Activated T-cell treated with anti-CD3 and anti-CD28 coated beads, Interleukin-2, amount 50 U/mL, for 1 hour (primary cell): ENCODE measurements around the gene NSUN2.

ENCODE experiments used
- DNase-seq: peaks from one replicate; pipeline ENCODE4 v3.0.0-alpha.2; 2020

The NSUN2 gene

DNA sequence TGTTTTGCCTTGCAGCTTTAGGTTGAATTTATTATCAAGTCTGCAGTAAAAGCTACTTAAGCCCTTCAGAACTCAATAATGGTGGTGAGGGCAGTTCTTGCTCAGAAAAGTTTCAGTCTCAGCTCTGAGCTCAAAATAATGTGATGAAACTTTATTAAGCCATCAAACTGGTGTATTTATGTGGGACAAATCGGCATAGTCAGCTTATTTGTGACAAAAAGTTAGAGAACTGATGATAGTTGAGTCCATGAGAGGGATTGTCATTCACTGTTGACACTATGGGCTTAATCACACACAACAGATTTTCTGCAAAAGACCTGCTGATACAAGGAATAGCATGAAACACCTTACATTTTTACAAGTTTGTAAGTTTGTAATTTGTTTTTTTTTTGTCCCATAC is 9.8 kb upstream of the NSUN2 start:
- no peak for DNase-seq

DNA sequence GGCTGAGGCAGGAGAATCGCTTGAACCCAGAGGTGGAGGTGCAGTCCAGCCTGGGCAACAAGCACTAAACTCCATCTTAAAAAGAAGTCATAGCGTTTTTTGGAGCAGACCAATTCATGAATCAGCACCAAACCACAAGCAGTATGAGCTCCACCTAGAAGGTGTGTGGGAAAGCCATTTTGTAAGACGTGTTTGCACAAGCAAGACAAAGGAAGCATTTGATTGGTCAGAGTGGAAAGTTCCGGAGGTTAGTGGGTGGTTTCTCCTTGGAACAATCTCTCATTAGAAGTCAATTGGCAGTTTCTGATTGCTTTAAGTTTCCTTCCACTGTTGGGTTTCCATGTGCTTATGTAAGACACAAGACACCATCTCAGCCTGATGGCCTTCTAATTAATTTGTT is 5.4 kb upstream of the NSUN2 start:
- DNase-seq = no peak

DNA sequence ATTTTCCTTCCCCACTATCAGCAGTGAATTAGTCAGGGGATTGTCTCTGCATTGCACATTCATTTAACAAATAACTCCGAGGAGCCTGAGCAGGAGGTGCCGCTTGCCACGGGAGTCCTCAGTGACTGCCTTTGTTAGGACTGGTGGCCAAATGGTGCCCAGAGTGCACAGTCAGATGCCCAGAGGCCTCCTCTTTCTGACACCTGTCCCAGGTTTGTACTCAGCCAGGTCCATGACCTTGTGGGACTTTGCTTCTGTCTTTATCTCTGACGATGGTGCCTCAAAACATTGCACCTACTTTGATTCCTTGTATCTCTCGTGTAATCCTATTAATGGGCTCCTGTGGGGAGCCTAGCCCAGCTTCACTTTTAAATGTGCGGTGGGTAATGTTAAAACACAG is 4.7 kb upstream of the NSUN2 start:
- no peak for DNase-seq

DNA sequence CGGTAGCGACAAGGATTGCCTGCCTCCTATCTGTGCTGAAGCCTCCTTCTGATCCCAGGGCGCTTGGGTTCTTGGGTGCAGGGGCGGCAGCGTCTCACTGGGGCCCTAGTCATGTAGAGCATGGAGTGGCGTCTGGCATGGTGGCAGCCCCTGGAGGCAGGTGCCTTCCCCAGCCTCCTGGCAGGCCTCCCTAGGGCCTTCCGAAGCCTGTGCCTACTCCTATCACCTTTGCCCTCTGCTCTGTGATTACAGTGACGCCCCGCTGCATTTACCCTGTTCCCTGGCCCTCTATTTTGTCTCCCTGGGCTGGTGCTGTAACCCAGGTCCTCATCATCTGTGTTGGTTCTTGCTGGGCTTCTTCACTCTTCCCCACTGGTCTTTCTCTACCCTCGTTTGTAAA is 4.2 kb upstream of the NSUN2 start:
- no peak for DNase-seq

DNA sequence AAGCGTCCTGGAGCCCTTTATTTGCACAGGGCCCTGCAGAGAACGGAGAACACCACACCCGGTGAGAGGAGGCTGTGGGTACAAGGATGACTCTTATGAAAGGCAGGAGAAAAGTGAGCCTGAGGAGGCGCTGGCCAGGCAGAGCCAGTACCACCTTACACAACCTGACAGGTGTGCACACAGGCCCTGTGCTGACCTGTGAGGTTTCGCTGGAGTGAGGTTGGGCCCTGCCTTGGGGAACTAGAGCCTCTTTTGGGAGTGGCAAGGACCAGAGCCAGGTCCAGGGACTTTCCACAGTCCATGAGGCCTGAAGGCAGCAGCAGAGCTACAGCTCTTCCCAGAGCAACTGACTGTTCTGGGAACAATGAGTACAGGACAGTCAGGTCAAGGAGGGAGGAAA is 3.4 kb upstream of the NSUN2 start:
- no peak for DNase-seq

DNA sequence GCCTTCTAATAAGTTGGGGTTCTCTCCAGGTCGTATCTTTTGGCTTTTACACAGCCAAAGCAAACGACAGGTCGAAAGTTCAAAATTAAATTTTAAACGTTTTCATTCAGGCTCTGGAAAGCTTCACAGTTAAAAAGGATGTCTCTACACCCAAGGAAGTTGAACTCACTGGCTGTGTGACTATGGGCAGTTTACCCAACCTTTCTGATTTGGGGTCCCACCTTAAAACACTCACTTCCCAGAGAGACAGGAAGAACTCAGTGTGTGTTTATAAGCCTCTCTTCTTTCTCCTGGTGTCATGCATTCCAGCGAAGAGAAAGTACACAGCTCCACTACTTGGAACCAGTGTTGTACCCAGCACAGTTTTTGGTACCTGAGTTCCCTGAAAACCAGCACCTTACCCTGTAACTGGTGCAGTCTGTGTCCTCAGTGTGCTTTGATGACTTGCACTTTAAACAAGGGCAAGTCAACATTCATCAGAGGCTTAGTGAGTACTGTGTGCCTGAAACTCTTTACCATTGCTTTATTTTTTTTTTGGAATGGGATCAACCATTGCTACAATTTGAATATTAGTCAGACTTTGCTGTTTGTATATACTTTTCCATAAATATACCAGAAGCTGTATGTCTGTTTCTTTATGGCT is 2.1 kb upstream of the NSUN2 start:
- no peak for DNase-seq

DNA sequence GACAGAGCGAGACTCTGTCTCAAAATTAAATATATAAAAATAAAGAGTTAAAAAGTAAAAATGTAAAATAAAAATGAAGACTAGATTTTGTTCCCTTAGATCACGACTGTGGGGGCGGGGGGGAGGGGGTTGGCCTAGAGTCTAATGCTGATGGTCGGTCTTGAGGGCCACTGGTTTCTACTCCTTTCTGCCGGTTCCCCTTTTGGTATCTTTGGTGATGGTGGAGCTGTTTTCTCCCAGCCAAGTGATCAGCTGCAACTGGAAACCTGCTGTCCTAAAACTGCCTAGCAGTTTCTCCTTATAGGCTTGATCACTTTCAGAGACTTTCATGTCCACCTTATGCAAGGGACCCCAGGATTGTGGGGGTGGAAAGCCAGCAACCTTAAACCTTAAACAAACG is 1.5 kb upstream of the NSUN2 start:
- no peak for DNase-seq

DNA sequence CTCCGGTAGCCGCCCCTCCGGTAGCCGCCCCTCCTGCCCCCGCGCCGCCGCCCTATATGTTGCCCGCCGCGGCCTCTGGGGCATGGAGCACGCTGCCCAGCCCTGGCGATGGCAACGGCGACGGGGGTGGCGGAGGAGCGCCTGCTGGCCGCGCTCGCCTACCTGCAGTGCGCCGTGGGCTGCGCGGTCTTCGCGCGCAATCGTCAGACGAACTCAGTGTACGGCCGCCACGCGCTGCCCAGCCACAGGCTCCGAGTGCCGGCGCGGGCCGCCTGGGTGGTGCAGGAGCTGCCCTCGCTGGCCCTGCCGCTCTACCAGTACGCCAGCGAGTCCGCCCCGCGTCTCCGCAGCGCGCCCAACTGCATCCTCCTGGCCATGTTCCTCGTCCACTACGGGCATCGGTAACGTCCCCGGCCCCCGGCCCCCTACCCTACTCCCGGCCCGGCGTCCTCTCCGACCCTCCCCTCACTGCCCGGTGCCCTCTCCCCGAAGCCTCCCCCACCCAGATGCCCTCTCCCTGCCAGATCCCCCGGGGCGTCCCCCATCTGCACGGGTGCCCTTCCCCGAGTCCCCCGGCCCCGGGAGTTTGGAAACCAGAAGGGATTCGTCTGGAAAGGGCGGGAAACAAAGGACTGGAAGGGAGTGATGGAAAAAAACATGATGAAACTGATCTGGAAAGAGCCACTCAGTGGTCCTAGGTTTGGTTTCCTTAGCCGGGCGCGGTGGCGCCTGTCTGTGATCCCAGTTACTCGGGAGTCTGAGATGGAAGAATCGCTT is 813 bp upstream of the NSUN2 start:
- no peak for DNase-seq

DNA sequence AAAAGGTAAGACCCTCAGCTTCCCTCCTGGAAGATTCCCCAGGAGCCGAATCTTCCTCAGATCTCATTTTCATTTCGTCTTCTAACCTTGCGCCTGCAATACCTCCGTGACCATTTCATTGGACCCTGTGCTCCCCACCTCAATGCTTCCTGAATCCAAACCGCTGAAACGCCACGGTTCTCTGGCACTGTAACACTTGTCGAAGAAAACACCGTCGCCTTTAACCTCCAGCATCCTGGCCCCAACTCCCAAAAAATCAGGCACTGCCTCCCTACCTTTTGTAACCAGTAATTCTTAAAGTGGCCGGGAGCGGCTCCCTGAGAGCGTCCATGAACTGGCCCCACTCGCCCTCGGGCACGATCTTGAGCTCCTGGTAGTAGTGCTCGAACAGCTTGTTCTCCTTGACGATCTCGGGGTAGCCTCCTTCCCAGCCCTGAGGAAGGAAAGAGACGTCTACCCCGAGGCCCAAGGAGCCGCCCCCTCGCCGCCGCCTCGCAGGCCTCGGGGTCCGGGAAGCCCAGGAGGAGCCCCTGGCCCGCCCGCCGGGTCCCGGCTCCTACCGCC is 438 bp downstream of the NSUN2 start:
- DNase-seq = no peak

DNA sequence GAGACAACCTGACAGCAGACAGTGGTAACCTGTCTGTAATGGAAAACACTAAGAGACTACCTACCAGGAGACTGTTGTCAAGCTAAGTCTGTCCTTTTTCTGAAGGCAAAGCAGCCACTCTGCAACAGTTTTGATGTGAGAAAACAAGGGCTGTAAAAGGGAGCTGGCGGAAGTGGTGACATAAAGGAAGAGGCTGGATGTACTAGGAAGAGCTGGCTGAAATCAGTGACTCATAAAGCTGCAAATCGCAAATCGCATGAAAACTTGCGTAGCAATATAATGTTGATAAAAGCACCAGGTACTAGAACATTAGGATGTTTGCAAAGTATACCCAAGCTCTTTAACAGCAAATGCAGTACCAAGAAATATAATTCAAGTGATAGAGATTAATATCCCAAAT is 1.4 kb downstream of the NSUN2 start:
- no peak for DNase-seq

DNA sequence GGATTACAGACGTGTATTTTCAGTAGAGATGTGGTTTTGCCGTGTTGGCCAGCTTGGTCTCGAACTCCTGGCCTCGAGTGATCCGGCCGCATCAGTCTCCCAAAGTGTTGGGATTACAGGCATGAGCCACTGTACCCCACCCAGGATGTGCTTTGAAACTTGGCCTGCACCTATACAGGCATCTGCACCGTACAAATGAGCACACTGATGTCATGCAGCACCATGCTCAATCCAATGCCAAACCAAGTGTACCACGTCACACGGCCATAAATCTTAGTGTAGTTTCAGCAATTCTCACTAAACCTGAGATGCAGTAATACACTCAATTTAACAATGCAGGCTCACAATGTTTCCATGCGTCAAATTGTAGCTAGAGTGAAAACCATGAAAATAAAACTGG is 6.3 kb downstream of the NSUN2 start:
- DNase-seq = no peak

DNA sequence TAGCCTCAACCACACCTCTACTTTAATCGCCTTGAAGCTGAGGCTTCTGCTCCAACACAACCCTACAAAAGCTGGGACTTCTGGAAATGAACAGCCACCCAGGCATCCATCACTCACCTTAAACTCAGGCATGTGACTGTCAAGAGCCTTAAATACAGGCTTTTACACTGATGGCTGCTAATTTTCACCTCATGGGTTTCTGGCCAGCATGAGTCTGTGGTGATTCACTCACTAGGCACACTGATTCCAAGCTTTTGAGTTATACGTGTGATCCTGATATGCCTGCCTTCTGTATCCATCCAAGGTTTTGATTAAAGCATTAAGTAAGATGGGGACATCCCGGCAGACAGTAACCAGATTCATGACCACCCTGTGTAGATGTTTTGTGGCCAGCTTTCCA is 8.9 kb downstream of the NSUN2 start:
- no peak for DNase-seq

DNA sequence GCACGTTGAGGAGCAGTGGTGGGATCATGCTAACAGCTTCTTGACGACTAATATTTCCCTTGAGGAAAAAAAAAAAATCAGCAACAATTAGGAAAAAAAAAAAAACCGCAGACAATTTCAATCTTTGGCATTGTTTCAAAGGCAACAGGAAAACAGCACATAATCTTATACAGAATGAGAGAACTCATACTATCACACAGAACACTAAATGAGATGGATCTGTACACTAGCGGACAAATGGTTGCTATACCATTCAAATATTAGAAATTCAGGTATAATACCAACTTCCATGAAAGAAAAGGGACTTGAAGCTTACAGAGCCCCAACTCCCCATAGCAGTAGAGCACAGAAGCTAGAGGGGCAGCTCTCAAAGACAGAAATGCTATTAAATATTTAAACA is 9.6 kb downstream of the NSUN2 start:
- DNase-seq = no peak

DNA sequence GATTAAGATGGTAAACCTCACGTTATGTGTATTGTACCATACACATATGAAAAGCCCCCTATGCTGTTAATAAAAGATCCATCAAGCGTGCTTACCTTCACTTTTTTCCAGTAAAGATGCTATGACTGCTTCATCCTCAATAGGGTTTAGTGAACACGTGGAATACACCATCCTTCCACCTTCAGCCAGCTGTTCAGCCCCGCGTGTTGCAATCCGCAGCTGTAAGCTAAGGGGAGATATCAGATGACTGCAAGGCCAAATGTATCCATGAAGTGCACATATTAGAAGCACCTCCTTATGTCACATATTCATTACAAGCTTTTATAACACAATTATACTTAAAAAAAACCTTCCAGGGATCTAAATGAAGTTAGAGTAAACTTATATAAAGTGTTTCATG is 16.2 kb downstream of the NSUN2 start:
- DNase-seq = no peak

DNA sequence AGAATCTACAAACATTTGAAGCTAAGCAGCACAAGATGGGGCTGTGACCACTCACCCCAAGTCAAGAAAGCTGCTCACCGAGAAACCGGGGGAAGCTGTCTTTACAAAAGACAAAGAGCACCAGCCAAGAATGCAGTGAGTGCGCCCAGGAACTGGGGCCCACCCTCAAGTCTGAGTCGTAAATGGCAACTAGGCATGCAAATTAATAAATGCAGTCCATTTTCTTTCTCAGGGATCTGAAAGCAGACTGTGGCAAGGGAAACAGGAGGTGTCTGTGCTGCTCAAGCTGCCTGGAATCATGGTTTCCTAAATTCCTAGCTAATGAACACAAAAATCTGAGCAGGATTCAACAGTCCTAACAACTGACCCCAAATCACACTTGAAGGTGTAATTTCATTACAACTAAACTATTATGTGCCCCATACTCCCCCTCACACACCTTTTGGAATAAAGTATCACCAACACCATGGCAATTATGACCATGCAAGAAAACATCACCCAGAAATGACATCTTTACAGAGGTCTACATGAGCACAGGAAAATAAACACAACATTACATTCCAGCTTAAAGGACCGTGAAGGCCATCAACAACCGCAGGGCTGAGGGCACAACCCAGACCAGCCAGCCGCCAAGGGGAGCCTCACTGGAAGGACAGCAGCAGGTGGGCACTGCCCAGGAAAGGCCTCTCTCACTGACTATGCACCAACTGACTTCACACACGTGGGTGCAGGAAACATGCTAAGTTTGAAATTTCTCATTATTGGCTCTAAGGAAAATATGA is 17.6 kb downstream of the NSUN2 start:
- no peak for DNase-seq

DNA sequence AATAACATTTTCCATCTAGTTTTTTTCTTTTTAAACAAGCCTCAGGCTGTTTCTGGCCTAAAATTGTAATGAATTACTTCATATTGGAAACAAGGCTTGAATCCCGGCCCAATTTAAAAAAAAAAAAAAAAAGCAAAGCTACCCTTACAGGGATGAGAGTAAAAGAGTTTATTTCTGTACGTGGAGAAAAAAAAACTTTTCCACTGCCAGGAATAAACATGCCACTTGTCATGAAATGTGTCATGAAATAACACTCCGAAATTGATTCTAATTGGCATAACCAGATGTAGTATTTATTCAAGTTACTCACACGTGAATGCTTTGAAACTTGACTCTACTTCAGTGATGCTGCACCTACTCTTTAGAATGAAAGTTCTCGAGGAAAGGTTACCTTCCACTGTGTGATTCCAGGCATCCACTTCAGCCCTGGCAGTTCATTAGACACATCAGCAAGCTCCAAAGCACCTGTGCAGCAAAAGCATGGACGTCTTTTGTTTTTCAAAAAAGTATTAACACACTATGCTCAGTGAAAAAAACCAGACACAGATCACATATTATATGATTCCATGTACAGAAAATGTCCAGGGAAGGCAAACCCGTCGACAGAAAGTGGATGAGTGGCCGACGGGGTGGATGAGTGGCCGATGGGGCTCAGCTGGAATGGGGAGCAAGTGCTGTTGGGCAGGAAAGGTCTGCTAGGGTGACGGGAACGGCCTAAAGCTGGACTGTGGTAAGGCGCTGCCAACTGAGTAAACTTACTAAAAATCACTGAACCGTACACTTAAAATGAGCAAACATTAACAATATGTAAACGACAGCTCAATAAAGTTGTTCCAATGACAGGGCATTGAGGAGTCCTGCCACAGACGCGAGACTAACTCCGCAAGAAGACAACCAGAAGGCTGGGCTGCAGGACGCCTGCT is 21.2 kb downstream of the NSUN2 start:
- no peak for DNase-seq

DNA sequence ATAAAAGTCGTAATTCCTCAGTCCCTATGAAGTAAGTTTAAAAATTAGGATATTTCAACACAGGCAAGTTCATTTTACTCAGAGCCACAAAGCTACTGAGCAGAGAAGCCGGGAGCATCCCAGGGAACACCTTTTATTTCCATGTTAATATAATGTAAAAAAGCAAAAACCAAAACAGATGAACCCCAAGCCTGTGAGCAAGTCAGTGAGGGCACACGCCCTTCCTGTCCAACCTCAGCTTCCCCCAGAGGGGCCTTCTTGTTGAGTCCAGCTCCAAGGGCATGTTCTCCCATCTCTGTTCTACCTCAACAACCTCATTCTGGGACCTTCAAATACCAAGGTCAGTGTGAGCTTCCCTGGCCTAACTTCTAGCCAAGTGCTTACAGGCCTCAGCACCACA is 24.8 kb downstream of the NSUN2 start:
- DNase-seq = no peak

DNA sequence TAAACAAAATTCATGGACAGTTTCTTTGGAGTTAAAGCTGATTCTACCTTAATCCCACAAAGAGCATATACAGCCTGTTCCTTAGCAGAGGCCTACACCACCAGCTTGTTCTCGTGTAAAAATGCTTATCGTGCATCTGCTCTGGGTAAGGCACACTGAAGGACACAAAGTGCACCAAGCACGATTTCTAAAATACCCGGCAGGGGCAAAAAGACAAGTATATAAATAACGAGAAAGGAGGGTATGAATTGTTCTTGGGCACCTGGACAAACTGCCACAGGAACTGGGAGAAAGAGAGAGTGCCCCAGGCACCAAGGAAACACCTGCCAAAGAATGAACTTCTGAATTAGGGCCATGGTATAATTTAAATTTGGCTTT is 25.3 kb downstream of the NSUN2 start:
- no peak for DNase-seq

DNA sequence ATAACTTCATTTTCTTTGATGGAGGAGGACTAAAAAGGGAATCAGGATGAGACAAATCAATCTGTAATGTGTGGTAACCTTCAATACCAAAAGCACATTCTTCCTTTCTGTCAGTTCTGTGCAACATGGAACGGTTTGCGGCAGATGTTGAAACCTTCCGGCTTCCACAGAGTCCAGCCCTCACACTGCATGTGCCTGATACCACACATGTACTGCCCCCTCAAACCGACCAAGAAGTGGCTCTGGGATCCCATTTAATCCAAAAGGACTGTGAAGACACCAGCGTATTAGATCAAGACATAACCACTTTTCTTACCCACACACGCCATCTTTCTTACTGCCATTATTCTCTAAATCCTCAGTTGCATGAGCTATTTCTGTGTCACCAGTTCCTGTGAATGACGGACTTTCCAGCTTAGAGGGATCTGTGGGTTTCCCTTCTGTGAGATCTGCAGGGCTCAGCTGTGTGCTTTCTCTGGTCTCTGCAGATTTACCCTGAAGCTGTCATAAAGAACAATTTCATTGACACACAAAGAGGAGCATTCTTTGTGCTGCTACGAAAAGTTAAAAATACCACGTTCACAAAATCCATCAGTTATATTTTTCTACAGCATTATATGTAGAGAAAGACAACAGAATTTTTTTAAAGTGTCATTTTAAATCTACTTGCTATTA is 25.8 kb downstream of the NSUN2 start:
- no peak for DNase-seq

DNA sequence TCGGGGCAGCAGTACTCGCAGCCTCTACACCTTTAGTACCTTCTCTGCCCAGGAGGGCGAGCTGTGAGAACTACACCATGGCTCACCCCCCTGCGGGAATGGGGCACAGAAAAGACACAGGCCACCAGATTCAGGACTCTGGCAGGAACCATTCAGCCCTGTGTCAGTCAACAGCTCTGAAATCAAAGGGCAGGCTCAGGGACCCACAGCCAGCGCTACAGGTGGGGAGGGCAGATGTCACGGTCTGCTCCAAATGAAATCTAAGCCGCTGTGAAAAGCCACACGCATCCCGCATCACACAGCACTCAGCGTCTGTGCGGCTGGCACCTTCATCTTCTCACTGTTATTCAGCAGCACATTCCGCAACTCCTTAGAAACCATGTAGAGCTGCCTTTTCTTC is 27.9 kb downstream of the NSUN2 start:
- DNase-seq = no peak

DNA sequence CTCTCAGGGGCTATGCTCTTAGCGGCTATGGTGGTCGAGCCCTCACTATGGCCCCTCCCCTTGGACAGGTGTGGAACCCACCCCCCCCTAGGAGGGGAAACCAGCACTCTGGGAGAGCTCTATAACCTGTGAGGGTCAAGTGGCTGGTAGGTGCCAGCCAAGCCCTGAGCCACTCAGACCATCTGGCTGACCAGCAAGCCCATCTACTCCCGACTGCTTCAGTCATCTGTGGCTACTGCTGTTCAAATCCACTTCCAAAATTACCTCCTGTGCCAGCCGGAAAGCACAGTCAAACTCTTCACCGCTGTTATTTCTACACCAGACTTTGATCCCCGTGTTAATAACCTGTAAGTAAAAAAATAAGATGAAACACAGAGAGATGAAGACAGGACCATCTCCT is 28.5 kb downstream of the NSUN2 start:
- no peak for DNase-seq

DNA sequence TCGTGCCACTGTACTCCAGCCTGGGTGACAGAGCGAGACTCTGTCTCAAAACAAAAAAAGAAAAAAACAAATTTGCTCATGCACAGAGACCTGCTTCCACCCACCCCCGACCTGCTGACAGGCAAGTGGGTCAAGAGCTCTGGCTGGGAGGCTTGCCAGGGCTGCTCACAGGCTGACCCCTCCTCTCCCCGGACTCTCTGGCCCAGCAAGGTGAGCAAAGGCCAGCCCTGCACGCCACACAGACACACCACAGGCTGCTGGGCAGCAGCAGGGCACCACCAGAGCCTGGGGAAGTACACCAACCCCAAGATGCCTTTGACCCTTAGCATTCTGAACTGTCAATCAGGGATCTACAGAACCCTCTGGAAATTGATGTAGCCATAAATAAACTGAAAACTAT is 29.2 kb downstream of the NSUN2 start:
- DNase-seq = no peak
